Natural killer cell (primary cell): ENCODE results near the gene STAT5B. TPM values are rescaled to one million over a fixed set of nuclear protein-coding genes. Genes with fewer than 3 reads are reported as not detected.
A peak's percentile ranks its signal among the peaks of the same experiment; 100 is the strongest.

Source experiments
- ATAC-seq, 3 donors: fragments of 150-1000 bp in 2 of 3; fragments of 200-7000 bp in 1 of 3; cut with Tn5 transposase; 1 replicate in 1 of 3; 2 replicates in 2 of 3; pipeline ENCODE4 v1.10.0; 2021; ENCODE audit warnings: mild to moderate bottlenecking in 2 of 3, moderate library complexity in 2 of 3
- DNase-seq, 2 donors: peaks; one replicate each; pipeline versions ENCODE4 v3.0.0 to v3.0.0-alpha.2; 2013 to 2021; ENCODE audit warnings: mixed read lengths in 1 of 2
- H3K27ac ChIP-seq: one replicate; pipeline ENCODE4 v1.5.1; 2013; ENCODE audit warnings: mild to moderate bottlenecking, low read length
- H3K27me3 ChIP-seq: one replicate; pipeline ENCODE4 v1.6.1; 2013; ENCODE audit warnings: low read length; ENCODE audit not compliant: control insufficient read depth, insufficient read depth
- H3K36me3 ChIP-seq: one replicate; pipeline ENCODE4 v1.6.1; 2013; ENCODE audit warnings: low read length; ENCODE audit not compliant: control insufficient read depth, insufficient read depth
- H3K4me1 ChIP-seq: one replicate; pipeline ENCODE4 v1.6.1; 2013; ENCODE audit warnings: low read length; ENCODE audit not compliant: control insufficient read depth, insufficient read depth
- H3K4me3 ChIP-seq: one replicate; pipeline ENCODE4 v1.5.1; 2013; ENCODE audit warnings: low read length
- H3K9me3 ChIP-seq: one replicate; pipeline ENCODE4 v1.6.1; 2013; ENCODE audit warnings: low read length; ENCODE audit not compliant: control insufficient read depth, insufficient read depth
- H3K27ac Mint-ChIP-seq, 2 donors: one replicate each; pipeline ENCODE4 v1.8.0; 2022; ENCODE audit warnings: mild to moderate bottlenecking in 2 of 2, mixed read lengths in 2 of 2, moderate library complexity in 1 of 2
- H3K27me3 Mint-ChIP-seq, 2 donors: one replicate each; pipeline ENCODE4 v1.8.0; 2022; ENCODE audit warnings: low read depth in 2 of 2, mixed read lengths in 2 of 2
- H3K36me3 Mint-ChIP-seq: one replicate; pipeline ENCODE4 v1.8.0; 2022; ENCODE audit warnings: mixed read lengths
- H3K4me1 Mint-ChIP-seq, 2 donors: one replicate each; pipeline ENCODE4 v1.8.0; 2022; ENCODE audit warnings: mixed read lengths in 2 of 2
- H3K4me3 Mint-ChIP-seq: one replicate; pipeline ENCODE4 v1.8.0; 2022; ENCODE audit warnings: mild to moderate bottlenecking, moderate library complexity, mixed read lengths
- H3K9me3 Mint-ChIP-seq, 2 donors: one replicate each; pipeline ENCODE4 v1.8.0; 2022; ENCODE audit warnings: mixed read lengths in 2 of 2
- CTCF ChIP-seq: fragments of 200-600 bp; IDR thresholded peaks from one replicate; pipeline ENCODE4 v1.8.0; 2022; ENCODE audit warnings: antibody characterized with exemption
- WGBS: methylation state at CpG from one replicate; pipeline ENCODE4 v1.1.7; 2013; ENCODE audit warnings: missing lambda C conversion rate; ENCODE audit not compliant: insufficient coverage; 5-methylcytosine and 5-hydroxymethylcytosine counted together
- intact Hi-C: fragments of 100-400 bp; cut with micrococcal nuclease; formaldehyde crosslinking; loops from one replicate; pipeline ENCODE4 v1.14.2; 2022
- total RNA-seq, 4 donors: library from RNA; stranded (reverse); fragments of 120-200 nt in 1 of 4; gene quantifications; one replicate each; pipeline versions ENCODE4 v1.2.3 to v1.2.4, GENCODE V29; 2013 to 2022

Gene STAT5B
- total RNA-seq, 3 donors from 2014 or later (not counting 1 experiment from before 2014, with no cell fraction given), result 79.9 to 112 (median 103) TPM

GRCh38 chr17:42316755-42317154 lies 40.6 kb upstream of the STAT5B start:
- TF ChIP-seq CTCF, result no peak
- H3K36me3 Mint-ChIP-seq, result peaks cover 4% of the 10 kb centered on the region
- WGBS, result no CpG with 5 or more reads among the region's 4 CpGs
- no peak for ATAC-seq
- DNase-seq, result no peak
- no peaks in the 10 kb centered on the region for H3K9me3 ChIP-seq
- no peak overlapping the region for H3K4me3 ChIP-seq
- no peak overlapping the region for H3K4me3 Mint-ChIP-seq
- no peak overlapping the region for H3K27ac Mint-ChIP-seq
- H3K36me3 ChIP-seq, result peaks cover 46% of the 10 kb centered on the region
- H3K27me3 ChIP-seq, result no peaks in the 10 kb centered on the region
- peaks cover 44% of the 10 kb centered on the region for H3K4me1 ChIP-seq
- intact Hi-C loops, result no loop called here
- H3K27me3 Mint-ChIP-seq, result no peaks in the 10 kb centered on the region
- peaks cover 14 to 32% of the 10 kb centered on the region in 2 donors for H3K4me1 Mint-ChIP-seq
- no peaks in the 10 kb centered on the region for H3K9me3 Mint-ChIP-seq
- H3K27ac ChIP-seq, result no peak overlapping the region

- peaks cover 46% of the 10 kb centered on the region for H3K4me1 ChIP-seq
- no peaks in the 10 kb centered on the region for H3K9me3 ChIP-seq
- intact Hi-C loops, result no loop called here
- no peak for TF ChIP-seq CTCF
- Mint-ChIP-seq H3K4me3 (no peak overlapping the region), H3K27ac (peak overlapping the region in 1 of 2 donors; percentile 52), H3K36me3 (no peaks in the 10 kb centered on the region), H3K27me3 (no peaks in the 10 kb centered on the region), H3K4me1 (peaks cover 14 to 38% of the 10 kb centered on the region in 2 donors), H3K9me3 (no peaks in the 10 kb centered on the region)
- ATAC-seq (no peak), DNase-seq (peak in 1 of 2 donors; percentile 61)
- H3K27ac ChIP-seq, result peak overlapping the region; percentile 51
- WGBS, result 57% methylated on average over 10 of the region's 10 CpGs
- H3K4me3 ChIP-seq, result no peak overlapping the region
- peaks cover 47% of the 10 kb centered on the region for H3K36me3 ChIP-seq
- no peaks in the 10 kb centered on the region for H3K27me3 ChIP-seq
These were observed 39.4 kb upstream of the STAT5B start for GRCh38 chr17:42315402-42316156.

DNA sequence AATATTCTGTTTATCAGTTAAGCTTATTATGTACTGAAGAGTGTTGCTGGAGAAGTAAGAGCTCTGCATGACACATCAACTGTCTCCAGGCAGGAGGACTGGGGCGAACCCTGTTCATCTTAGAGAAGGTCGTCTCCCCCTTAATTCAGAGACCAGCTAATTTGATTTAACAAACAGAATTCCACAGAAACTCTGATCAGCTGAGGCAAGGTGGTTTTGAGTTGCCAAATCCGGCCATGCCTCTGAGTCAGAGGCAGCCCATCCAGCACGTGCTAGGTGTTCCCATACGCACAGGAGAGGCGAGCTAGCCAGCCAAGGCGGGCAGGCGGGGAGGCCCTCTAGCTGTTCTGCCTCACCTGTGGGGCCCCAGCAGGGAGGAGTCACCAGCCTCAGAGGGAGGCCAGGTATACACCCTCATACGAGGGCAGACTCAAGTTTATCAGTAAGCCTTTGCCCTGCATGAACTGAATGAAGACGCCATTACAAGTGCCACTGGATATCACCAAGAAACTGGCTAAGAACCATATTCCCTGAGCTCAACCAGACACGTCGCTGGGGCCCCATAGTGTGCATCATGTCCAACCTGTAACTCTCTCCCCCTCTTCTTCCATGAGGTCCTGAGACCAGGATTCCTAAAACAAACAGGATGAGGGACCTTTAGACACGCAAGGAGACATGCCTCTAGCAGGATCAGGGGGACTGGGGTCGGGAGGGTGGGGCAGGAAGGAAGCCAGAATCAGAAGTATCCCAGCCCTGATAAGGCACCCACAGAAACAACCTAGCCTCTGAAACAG lies 37.8 kb upstream of the STAT5B start:
- no peak for TF ChIP-seq CTCF
- intact Hi-C loops, result no loop called here
- Mint-ChIP-seq H3K4me1 (peaks cover 7 to 32% of the 10 kb centered on the region in 2 donors), H3K27me3 (no peaks in the 10 kb centered on the region), H3K36me3 (no peaks in the 10 kb centered on the region), H3K27ac (no peak overlapping the region), H3K9me3 (no peaks in the 10 kb centered on the region), H3K4me3 (peak overlapping the region; percentile 9)
- Histone ChIP-seq H3K4me3 (no peak overlapping the region), H3K4me1 (peaks cover 38% of the 10 kb centered on the region), H3K36me3 (peaks cover 55% of the 10 kb centered on the region), H3K9me3 (no peaks in the 10 kb centered on the region), H3K27ac (no peak overlapping the region), H3K27me3 (no peaks in the 10 kb centered on the region)
- WGBS, result 85% methylated on average over 14 of the region's 14 CpGs
- DNase-seq (peak in 1 of 2 donors; percentile 50), ATAC-seq (no peak)
